ENCODE data around the gene HNRNPL. TPM values are rescaled to one million over a fixed set of nuclear protein-coding genes. Genes with fewer than 3 reads are reported as not detected.
A peak's percentile ranks its signal among the peaks of the same experiment; 100 is the strongest.

The HNRNPL gene
- total and polyA plus RNA-seq, 9 of the 15 experiments (the other 6 are each of a cell fraction or from before 2014, with no cell fraction given), result 39.5 to 610 (median 299) TPM

- no peak for TF ChIP-seq ZNF280A (IDR thresholded peaks at IDR 0.05; ENCODE audit: low read depth, partially characterized antibody)
- no peak for TF ChIP-seq KLF10 (CRISPR knock-in tag; IDR thresholded peaks at IDR 0.05)
- no peak for TF ChIP-seq RBM34 (IDR thresholded peaks at IDR 0.05; ENCODE audit: borderline replicate concordance, insufficient read depth, low read length)
- no peak for TF ChIP-seq SAFB2 (IDR thresholded peaks at IDR 0.05; ENCODE audit: borderline replicate concordance, low read depth, low read length, severe bottlenecking)
- TF ChIP-seq ELF4 (CRISPR knock-in tag; IDR thresholded peaks at IDR 0.05), result no peak
- no peak for TF ChIP-seq RCOR1 (IDR thresholded peaks at IDR 0.05; ENCODE audit: borderline replicate concordance in 1 of 2, low read depth in 2 of 2, low read length in 2 of 2)
- peak; percentile 84 for TF ChIP-seq ZNF592 (IDR thresholded peaks at IDR 0.05)
- TF ChIP-seq FOXP1 (CRISPR knock-in tag; IDR thresholded peaks at IDR 0.05), result 0 out of 2 replicates have a peak, but pooled peaks have one; percentile 60
- 0 out of 2 replicates have a peak, but pooled peaks have one; percentile 19 for TF ChIP-seq ERF (CRISPR knock-in tag; IDR thresholded peaks at IDR 0.05)
- no peak for TF ChIP-seq POLR3A (IDR thresholded peaks at IDR 0.05; ENCODE audit: borderline replicate concordance, extremely low read depth, insufficient read depth, insufficient read length)
- no peak for TF ChIP-seq CREBBP (IDR thresholded peaks at IDR 0.05; ENCODE audit: low read depth, low read length)
- no peak for TF ChIP-seq STAT5B (CRISPR knock-in tag; IDR thresholded peaks at IDR 0.05)
- TF ChIP-seq HLTF (IDR thresholded peaks at IDR 0.05), result no peak
- no peak for TF ChIP-seq POLR2G (IDR thresholded peaks at IDR 0.05; ENCODE audit: low read depth, low read length)
- TF ChIP-seq WHSC1 (IDR thresholded peaks at IDR 0.05; ENCODE audit: low read length), result no peak
Measured at GRCh38 chr19:38831142-38831605, 18.6 kb downstream of the HNRNPL start (continued).
